22Rv1 (cell line): ENCODE measurements around the gene ZNF219.

ENCODE experiments used
- CTCF ChIP-seq: fragments of 450-650 bp; IDR thresholded peaks from 2 replicates; pipeline ENCODE4 v1.5.1; 2017; ENCODE audit warnings: mild to moderate bottlenecking
- ZFX ChIP-seq: fragments of 450-650 bp; IDR thresholded peaks from 2 replicates; pipeline ENCODE4 v1.6.1; 2017; ENCODE audit warnings: antibody characterized with exemption, borderline replicate concordance

DNA sequence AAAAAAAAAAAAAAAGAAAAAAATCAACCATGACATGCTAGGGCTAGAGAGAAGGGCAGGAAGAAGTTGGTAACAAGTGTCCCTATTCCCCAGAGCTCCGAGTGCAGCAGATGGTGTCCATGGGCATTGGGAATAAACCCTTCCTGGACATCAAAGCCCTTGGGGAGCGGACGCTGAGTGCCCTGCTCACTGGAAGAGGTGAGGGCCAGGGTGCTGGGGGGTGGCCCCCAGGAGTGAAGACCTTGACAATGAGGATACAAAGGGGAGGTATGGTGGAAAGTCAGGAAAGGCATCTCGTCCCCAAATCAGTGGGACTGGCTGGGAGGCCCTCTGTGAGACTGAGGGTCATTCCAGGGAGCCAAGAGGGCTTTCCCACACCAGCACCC is 11.6 kb downstream of the ZNF219 start:
- no peak for TF ChIP-seq CTCF
- TF ChIP-seq ZFX, result no peak
